ENCODE measurements around the gene METTL9.

The METTL9 gene

GRCh38 chr16:21639493-21639892 lies 40.1 kb downstream of the METTL9 start:
- no peak for DNase-seq

DNA sequence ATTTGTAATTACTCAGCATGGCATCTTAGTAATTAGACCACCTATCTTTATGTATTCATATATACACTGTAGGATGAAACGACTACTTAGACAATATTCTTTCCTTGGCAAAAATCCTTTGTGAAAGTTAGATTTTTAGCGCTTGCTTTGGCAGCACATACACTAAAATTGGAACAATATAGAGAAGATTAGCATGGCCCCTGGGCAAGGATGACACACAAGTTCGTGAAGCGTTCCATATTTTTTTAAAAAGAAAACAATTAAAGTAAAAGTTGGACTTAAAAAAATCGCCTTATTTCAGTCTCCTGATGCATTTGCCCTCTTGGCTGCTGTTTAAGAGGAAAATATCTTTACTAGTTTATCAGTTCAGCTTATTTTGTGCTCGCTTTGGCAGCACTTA lies 42.5 kb downstream of the METTL9 start:
- DNase-seq, result no peak

DNA sequence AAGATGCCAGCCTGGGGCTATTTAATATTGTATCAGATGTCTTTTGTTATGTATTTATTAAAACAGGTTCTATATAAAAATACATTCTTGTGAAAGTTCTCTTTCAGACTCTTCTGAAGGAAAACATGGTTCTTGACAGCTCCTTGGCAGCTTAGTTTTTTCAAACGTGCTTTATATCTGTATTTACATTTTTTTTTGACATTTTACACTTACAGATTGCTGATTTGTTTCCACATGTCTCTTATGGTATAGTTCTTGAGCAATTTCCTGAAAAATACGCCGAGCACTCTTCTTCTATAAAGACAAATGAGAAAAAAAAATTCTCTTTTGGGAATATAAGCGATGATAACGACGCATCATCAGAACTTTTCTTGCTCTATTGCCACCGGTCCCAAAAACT lies 43.5 kb downstream of the METTL9 start:
- DNase-seq, result no peak

DNA sequence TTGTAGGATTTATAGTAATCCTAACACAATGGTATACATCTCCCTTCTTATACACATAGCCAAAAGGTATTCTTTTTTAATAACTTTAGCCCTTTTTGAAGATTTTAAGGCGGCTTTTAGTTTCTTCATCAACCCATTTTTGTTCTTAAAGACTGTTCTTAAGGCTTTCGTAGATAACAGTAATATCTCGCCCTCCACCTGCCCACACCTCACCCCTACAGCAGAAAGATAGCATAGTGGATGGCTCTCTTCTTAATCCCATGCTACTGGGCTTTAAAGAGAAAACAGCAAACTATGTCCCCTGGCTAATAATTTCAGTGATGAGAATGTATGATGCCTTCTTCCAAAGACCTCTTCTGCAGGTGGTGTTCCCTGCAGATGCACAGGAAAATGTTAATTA lies 44.4 kb downstream of the METTL9 start:
- DNase-seq, result no peak

DNA sequence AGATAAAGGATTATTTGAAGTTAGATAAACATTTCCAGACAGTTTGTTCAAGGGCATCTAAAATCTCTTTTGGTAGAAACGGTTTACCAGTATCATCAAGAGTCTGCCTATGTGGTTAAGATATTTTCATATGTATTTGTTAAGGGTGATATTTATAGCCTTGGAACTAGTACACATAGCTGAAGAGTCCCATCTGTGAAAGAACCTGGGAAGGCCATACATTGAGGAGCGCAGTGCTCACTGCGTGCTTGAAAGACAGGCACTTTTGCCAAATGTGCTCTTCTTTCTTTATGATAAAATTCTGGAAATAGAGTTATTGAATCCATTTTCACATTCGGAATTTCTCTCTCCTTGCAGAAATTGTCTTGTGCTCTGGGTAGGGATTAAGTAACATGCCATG lies 45.3 kb downstream of the METTL9 start:
- no peak for DNase-seq

- peak; percentile 69 for DNase-seq
Observed at GRCh38 chr16:21645261-21645721, 45.9 kb downstream of the METTL9 start.

DNA sequence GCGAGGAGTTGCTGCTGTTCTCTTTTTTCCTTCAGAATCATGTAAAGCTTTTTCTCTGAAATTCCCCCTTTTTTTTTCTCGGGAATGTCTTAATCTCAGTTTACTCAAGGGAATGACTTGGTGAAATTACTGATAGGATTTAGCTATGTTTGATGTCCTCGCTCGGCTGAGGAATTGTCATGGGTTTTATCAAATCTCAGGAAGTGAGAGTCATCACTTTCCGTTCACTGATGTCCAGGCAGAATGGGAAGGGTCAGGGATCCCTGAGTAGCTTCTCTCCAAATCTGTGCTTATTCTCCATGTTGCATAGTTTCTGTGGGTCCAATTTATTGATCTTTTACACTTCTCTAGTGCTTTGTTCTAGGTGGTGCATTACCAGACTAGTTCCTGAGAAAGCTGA lies 46.7 kb downstream of the METTL9 start:
- peak; percentile 5 for DNase-seq

GRCh38 chr16:21646721-21647561 lies 47.6 kb downstream of the METTL9 start:
- DNase-seq, result peak; percentile 81

DNA sequence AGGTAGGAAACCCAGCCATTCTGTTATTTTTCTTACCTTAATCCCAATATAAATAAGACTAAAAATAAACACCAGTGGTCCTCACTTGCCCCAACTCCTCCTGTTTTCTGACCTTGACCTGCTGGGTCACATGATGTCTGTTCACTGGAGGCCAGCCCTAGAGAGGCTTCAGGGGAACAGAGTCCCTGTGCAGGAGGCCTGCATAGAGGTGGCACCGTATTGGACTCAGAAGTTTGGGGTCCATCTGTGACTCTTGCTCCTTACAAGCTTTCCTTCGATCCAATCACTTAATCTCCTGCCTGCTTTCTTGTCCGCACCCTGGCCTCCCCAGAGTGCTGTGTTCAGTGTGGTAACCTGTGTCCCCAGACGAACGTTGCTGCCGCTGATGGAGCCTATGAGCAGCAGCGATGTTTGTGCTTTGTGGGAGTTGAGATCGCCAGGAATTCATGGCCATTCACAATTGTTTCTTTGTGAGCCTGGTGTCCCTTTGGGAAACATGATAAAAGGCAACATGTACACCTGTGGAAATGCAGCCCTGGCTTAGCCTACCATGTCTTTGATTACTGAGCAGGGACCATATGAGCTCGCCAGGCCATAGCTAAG lies 48.3 kb downstream of the METTL9 start:
- DNase-seq, result no peak

GRCh38 chr16:21649826-21650406 lies 50.5 kb downstream of the METTL9 start:
- DNase-seq, result peak; percentile 33

GRCh38 chr16:21650521-21650920 lies 51.1 kb downstream of the METTL9 start:
- DNase-seq, result no peak

DNA sequence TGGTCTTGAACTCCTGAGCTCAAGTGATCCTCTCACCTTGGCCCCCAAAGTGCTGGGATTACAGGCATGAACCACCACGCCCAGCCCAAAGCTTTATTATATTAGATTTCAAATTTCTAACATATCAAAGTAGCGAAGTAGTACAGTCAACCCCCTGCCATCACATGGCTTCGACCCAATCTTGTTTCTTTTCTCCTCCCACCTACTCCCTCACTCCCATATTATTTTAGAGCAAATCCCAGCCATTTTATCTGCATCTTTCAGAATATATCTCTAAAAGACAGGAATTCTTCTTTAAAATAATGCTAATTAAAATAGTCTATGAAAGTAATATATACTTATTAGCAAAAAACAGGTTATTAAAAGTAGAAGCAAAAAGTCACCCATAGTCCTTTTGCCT lies 52.1 kb downstream of the METTL9 start:
- no peak for DNase-seq

GRCh38 chr16:21652453-21652852 lies 53.1 kb downstream of the METTL9 start, which contains the start of gene IGSF6:
Gene IGSF6, minus strand, starts transcription at chr16:21652608. Its CDS starts 10 bp downstream, at chr16:21652598.
- DNase-seq, result no peak

GRCh38 chr16:21653571-21653970 lies 54.2 kb downstream of the METTL9 start:
- no peak for DNase-seq

DNA sequence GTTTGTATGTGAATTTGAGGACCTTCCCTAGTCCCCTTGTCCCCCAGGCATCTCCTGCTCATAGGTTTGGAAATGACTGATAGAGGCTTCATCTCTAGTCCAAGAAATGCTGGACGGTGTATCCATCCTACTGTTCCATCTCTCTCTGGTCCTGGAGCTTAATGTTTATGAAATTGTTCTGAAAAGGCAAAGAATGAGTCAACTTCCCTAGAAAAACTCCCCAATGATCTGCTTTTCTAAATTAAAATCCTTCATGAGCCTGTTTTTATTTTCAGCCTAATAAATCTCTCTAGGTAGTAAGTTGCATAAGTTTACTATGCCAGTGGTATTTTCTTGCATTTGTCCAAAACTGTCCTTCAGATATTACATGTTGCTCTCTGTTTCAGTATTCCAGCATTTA lies 55.1 kb downstream of the METTL9 start:
- DNase-seq, result no peak

- no peak for DNase-seq
Observed at GRCh38 chr16:21654881-21655280, 55.5 kb downstream of the METTL9 start.

DNA sequence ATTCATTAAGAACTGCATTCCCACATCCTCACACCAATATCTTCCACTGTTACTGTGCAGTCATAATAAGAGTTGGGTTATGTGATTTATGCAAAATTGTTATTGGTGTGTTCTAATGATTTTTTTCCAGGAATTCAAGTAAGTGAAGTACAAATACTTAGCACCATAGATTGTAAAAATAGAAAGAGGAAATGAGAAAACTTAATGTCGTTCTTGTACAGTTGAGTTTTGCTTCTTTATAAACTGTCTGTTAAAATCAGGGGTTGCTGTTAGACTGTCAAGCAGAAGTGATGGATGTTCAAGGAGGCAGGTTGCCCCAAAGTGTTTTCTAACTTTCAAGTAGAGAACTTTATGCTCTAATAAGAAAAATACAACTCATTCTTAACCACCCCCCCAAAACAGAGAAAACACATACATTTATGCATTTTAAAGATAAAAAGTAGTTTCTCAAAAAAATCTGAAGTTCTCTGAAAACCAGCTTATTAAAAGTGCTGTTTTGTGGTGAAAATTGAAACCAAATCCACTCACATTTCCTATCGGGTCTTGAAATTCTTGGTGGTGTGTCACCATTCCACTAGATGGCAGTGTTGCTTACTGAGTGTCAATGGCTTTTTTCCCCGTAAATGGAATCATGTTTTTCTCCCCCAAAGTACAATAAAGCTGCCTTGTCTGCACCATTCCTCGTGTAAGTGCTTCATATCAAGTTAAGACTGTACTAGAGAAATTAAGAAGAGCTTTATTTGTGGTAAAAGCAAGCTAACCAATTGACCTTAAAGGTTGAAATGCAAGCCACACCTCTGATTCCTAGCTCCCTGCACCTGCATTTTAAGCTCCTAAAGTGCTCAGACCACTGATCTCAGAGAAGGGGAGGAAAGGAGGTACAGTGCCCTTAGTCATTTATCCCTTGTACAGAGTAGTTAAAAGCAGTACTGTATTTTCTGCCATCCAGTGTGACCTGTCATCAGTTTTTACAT lies 57.7 kb downstream of the METTL9 start:
- no peak for DNase-seq

- DNase-seq, result no peak
Observed at GRCh38 chr16:21659124-21659523, 59.7 kb downstream of the METTL9 start.

GRCh38 chr16:21663889-21664647 lies 64.7 kb downstream of the METTL9 start, which contains the start of gene OTOA:
Gene OTOA, plus strand, starts transcription at chr16:21663968. Its CDS starts 14,547 bp downstream, at chr16:21678515.
- peak; percentile 66 for DNase-seq

- no peak for DNase-seq
Observed at GRCh38 chr16:21664801-21665492, 65.6 kb downstream of the METTL9 start.

- DNase-seq, result no peak
Observed at GRCh38 chr16:21666772-21667171, 67.4 kb downstream of the METTL9 start.
